Measurements from ENCODE around the gene TBCD.

DNA sequence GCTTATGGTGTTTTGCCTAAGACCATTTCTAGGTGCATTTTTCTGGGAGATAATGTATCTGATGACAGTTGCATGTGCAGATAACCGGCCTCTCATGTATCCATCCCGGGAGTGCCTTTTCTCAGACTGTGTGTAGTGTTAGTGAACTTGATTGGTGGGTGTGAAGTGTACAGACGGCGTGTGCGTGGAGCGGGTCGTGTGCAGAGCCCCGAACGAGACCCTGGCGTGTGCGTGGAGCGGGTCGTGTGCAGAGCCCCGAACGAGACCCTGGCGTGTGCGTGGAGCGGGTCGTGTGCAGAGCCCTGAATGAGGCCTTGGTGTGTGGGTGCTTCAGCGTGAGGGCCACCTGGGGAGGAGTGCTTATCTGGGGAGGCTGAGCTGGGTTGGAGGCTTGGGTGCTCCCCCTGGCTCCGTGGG is 116.9 kb downstream of the TBCD start:
- TF ChIP-seq, protein P1, sequence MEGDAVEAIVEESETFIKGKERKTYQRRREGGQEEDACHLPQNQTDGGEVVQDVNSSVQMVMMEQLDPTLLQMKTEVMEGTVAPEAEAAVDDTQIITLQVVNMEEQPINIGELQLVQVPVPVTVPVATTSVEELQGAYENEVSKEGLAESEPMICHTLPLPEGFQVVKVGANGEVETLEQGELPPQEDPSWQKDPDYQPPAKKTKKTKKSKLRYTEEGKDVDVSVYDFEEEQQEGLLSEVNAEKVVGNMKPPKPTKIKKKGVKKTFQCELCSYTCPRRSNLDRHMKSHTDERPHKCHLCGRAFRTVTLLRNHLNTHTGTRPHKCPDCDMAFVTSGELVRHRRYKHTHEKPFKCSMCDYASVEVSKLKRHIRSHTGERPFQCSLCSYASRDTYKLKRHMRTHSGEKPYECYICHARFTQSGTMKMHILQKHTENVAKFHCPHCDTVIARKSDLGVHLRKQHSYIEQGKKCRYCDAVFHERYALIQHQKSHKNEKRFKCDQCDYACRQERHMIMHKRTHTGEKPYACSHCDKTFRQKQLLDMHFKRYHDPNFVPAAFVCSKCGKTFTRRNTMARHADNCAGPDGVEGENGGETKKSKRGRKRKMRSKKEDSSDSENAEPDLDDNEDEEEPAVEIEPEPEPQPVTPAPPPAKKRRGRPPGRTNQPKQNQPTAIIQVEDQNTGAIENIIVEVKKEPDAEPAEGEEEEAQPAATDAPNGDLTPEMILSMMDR (IDR thresholded peaks at IDR 0.05) = no peak
- TF ChIP-seq POLR2A (IDR thresholded peaks at IDR 0.05) = no peak
